Midbrain (tissue), 1 donor: ENCODE results near the gene TMEM37.
"Not testable (repeated sequence)": the region's sequence is repeated elsewhere in the genome, so short reads cannot be mapped to it uniquely, and the experiment has no call there.

ENCODE experiments used
- DNase-seq: peaks from one replicate; lab custom pipeline; 2025; lab: John Stamatoyannopoulos, UW

The TMEM37 gene, protein sequence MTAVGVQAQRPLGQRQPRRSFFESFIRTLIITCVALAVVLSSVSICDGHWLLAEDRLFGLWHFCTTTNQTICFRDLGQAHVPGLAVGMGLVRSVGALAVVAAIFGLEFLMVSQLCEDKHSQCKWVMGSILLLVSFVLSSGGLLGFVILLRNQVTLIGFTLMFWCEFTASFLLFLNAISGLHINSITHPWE

DNA sequence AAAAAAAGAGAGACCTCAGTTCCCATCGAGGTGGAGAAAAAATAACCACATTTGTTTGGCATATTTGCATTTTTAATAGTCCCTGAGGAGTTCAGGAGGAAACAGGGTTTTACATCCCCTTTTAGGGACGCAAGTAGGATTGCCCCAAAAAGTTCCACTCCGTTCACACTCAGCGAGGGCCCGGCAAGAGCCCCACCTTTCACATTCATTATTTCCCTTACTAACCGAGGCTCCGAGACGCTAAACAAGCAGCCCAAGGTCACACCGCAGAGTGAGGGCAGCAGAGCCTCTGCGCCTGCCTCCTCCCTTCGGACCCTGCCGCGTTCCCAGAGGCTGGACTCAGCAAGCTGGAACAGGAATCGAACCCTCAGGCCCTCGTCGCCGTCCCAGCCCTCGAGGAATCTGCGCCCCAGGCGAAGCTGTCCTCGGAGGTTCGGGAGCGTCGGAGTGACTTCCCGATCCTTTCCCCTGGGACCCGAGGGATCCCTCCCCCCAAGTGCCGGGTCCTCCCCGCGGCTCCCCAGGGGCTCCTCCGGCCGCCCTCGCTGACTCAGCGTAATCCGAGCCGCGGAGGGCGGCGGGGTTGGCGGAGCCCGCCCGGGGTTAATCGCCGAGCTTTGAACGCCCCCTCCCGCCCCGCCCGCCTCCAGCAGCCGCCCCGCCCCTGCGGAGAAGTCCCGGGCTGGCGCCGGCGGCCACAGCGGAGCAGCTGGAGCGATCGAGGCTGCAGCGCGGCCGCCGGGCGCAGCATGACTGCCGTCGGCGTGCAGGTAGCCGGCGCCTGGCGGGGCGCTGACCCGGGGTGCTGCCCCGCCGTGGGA lies at the start of gene TMEM37:
TMEM37 (plus strand) TSS at position 700 of the 821 bp plus-strand sequence; CDS start at position 750, 50 bp downstream.
- no peak for DNase-seq

DNA sequence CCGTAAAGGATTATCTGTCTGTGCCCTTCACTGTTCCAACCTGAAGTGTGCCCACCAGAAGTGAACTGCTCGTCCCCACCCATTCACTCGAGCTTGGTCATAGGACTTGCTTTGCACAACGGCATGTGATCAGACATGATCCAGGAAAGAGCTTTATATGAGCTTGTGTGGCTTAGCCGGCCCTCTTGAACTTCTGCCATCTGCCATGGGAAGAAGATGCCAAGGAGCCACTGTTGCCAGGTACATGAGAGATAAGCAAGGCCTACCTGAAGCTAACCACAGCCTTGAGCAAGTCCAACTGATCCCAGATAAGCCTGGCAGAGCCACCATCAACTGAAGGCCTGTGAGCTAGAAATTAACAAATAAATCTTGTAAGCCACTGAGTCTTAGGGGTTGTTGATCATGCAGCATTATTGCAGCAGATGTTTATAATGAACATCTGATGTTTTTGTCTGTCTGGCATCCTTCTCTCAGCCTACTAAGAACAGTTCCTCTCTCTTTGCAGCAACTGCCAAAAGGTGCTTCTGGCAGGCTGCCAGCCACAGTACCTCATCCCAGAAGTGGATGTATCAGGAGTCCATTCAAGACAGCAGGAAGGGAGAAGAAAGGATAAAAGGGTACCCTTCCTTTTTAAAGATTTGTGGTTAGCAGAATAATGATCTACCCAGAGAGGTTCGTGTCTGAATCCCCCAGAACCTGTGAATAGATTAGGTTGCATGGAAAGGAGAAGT lies 48.1 kb upstream of the TMEM37 start:
- no peak for DNase-seq

DNA sequence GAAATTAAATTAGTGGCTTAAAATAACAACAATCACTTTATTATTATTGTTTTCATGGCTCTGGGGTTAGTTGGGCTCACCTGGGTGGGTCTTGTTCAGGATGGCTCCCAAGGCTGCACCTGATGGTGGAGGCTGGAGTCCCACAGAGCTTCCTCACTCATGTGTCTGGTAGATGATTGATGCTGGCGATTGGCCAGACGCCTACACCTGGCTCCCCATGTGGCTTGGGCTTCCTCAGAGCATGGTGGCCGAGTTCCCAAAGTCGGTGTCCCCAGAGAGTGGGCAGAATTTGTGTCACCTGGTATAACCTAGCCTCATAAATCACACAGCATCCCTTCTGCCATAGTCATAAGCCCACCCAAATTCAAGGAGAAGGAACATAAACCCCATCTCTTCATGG lies 46.7 kb upstream of the TMEM37 start:
- no peak for DNase-seq

DNA sequence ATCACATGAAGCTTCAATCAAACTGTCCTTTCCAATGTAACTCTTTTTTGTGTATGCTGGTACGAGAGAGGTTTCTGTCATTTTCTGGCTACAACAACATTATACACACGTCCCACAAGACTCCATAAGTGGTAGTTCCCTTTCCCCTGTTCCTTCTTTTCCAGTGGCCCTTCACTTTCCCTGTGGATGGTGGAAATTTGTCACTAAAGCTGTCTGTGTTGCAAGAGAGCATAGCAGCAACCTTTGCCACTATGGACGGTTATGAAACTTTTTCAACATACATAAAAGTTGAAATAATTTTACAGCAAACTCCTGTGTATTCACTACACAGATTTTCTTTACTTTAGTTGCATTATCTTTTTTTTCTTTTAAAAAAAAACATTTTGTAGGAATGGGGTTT lies 46.2 kb upstream of the TMEM37 start:
- DNase-seq, result no peak

DNA sequence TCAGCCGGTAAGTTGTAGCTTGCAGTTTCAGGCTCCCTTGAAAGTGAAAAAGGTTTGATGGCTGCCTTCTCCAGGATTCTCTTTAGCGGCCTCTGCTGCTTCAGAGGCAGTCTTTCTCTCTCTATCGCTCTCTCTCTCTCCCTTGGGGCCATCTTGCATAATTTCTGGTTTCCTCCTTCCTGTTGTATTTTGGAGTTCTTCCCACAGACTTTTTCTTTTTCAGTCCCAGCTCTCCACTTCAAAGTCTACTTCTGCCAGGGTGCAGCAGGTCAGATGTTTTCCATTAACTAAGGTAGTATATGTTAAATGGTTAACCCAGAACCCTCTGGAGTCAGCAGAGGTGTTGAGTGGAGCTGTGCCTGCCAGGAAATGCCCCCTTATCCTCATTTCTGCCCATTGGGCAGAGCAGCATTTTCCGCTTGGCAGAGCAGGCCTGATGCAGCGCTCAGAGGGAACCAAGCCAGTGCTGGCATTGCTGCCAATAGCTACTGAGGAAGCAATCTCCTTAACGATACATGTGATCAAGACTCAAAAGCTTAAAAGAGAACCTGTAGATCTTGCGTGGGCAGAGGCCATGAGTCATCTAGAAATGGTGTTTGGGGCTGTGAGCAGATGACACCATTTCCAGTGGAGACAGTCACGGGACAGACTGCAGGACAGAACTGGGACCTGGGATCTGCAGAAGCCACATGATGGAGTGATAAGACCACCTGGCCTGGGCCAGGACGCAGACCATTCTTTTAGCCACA lies 44.1 kb upstream of the TMEM37 start:
- peak; percentile 42 for DNase-seq

DNA sequence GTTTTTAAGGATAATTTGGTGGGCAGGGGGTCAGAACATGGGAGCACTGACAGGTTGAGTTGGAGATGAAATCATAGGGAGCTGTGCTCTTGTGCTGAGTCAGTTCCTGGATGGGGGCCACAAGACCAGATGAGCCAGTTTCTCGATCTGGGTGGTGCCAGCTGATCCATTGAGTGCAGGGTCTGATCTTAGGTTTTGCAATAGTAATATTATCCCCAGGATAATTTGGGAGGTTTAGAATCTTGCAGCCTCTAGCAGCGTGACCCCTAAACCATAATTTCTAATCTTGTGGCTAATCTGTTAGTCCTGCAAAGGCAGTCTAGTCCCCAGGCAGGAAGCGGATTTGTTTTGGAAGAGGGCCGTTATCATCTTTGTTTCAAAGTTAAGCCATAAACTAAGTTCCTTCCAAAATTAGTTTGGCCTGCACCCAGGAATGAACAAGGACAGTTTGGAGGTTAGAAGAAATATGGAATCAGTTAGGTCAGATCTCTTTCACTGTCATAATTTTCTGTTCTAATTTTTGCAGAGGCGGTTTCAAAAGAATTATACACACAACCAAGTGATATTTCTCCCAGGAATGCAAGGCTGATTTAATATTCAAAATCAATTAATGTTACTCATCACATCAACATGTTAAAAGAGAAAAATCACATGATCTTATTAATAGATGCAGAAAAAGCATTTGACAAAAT lies 41.9 kb upstream of the TMEM37 start:
- DNase-seq, result no peak

DNA sequence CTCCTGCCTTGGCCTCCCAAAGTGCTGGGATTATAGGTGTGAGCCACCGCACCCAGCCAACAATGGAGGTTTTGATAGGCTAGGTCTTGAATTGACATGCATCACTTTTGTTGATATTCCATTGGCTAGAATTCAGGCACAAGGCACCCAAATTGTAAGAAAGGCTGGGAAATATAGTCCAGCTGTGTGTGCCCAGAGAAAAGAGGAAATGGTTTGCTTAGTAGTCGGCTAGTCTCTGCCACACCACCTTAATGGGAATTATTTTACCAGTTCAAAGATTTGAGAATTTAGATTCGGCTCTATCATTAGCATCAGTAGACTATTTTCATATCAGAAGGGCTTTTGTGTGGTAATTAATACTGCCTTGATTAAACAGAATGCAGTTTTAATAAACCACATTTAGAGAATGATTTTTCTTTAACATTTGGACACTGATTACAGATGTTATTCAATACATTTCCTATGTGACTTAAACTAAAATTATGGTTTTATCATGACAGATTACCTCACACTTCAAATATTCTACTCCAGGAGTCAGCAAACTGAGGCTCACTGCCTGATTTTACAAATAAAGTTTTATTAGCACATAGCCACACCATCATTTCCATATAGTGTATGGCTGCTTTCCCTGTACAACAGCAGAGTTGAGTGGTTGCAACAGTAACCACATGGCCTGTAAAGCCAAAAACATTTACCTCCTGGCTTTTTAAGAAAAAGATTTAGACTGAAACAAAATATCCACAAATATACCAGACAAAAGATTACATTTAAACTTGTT lies 37.5 kb upstream of the TMEM37 start:
- DNase-seq, result no peak

DNA sequence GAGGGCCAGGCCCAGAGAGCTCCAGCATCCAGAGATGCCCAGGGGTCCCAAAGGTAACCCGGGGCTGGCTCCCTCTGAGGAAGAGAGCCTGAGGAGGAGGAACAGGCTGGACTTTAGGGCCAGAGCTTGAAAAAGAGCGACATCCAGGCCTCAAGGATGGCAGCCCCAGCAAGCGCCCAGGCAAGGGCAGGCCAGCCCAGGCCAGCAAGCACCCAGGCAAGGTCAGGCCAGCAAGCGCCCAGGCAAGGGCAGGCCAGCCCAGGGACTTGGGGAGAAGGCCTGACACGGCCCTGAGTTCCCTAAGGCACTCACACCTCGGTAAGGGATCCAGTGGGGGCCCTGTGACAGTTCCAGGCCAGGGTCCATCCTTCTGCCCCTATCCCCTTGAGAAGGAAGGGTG lies 34.5 kb upstream of the TMEM37 start:
- no peak for DNase-seq

DNA sequence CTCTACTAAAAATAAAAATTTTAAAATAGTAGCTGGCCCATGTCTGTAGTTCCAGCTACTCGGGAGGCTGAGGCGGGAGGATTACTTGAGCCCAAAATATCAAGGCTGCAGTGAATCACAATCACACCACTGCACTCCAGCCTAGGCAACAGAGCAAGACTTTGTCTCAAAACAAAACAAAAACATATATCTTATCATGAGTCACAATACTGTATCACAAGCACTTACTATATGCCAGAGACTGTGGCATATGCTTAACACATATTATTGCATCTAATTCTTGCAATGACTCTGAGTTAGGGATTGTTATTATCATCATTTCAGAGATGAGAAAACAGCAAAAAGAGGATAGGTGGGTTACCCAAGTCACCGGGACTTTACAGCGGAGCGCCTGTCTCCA lies 29.5 kb upstream of the TMEM37 start:
- no peak for DNase-seq

DNA sequence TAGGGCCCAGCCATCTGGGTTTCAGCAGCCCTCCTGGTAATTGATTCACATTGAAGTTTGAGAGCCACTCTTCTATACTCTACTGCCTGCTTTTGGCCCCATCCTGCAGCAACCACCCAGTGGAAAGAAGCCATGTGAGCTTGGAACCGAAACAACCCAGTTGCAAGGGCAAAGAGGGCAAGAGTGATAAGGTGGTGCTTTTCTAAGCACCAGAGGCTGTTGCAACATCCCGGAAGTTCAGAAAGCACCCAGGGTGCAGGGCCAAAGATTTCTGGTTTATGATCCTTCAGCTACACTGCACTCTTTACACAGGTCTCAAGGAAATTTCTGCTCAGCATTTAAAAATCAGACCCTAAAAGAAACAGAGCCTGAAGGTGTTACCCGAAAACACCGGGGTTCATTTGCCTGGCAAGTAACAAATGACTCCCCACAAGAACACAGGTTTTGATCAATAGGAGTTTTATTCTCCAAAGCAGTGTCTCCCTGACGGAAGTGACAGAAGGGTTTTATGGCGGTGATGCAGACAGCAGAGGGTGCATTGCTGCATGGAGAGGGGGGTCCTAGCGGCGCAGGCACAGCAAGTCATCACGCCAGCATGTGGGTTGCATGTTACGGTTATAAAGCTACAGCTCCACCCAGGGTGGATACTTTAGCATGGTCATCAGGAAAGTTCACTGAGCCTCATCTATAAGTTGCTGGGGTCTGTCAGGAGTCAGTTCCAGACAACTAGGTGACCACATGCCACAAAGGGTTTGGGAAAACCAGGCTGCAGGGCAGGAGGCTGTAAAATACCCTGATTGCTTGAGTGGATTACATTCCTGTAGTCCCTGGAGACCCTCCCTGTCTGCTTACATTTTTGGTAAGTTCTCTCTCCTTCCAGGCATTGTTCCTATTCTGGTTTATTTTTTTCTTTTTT lies 28.8 kb upstream of the TMEM37 start:
- DNase-seq, result no peak

DNA sequence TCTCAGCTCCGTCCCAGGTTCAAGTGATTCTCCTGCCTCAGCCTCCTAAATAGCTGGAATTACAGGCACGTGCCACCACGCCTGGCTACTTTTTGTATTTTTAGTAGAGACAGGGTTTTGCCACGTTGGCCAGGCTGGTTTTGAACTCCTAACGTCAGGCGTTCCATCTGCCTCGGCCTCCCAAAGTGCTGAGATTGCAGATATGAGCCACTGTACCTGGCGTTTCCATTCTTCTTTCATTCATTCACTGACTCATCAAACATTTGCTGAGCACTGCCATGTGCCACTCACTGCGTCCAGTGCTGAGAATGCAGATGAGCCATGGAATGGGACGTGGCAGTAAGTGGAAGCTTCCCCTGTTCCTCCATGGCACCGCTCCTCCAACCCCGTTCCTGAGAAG lies 28.0 kb upstream of the TMEM37 start:
- DNase-seq, result not testable (repeated sequence)

DNA sequence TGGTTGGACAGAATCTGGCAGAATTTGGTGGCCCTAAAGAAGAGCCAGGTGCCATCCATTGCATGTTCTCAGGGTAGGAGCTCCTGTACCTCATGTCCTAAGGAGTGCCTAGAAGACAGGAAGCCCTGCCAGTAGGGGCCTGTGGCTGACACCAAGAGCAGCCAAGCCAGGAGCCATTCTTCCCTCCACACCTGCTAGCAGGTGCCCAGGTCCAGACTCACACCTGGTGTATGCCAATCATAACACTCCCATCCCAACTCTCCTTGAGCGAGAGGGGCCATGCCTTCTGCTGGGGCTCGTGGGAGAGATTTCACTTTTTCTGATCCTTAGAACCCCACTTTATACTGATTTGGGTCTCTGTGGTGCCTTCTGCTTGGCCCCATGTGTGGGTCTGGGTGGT lies 26.5 kb upstream of the TMEM37 start:
- DNase-seq, result no peak

DNA sequence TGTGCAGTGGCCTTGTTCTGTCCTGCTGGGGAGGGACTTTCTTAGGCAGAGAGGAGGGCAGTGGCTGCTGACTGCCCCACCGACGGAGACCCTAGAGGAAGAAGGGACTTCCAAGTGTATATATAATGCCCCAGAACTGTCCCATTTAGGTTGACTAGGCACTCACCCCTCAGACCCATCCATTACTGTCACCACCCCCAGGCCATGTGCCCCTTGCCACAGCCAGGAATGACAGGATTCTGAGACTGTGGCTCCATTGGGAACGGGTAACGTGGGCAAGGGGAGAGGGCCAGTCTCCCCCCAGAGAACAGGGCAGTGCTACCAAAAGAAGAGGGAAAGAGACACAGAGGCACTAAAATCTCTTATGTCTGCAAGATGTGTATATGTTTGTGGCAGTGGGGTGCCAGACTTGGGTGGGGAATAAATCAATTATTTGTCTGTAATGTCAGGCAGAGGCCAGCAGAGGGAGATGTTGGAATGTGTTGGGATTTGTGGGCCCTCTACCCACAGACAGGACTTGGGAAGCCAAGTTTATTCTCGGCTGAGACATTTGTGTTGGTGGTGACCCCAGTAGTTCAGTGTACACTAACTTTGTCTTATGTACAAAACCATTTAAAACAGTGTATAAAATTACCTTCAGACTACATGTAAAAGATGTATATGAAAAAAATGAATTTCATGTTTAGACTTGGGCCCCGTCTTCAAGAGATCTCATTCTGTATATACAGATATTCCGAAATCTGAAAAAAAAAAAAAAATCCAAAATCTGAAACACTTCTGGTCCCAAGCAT lies 24.0 kb upstream of the TMEM37 start:
- DNase-seq, result peak; percentile 68

DNA sequence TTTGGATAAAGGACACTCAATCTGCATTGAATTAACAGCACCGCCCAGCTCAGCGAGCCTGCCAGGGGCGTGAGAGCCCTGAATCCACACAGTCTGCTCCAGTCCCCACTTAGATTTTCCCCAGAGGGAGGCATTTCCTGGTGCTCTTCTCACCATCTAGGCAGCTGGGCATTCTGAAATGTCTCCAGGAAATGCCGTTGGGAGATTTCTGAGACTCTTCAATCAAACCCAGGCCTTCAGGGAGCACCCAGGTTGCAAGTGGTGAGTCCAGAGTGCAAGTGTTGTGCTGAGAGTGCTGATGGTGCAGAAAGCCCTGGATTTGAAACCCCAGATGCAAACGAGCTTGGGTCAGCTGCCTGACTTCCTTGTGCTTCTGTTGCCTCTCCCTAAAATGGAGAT lies 23.4 kb upstream of the TMEM37 start:
- DNase-seq, result no peak

DNA sequence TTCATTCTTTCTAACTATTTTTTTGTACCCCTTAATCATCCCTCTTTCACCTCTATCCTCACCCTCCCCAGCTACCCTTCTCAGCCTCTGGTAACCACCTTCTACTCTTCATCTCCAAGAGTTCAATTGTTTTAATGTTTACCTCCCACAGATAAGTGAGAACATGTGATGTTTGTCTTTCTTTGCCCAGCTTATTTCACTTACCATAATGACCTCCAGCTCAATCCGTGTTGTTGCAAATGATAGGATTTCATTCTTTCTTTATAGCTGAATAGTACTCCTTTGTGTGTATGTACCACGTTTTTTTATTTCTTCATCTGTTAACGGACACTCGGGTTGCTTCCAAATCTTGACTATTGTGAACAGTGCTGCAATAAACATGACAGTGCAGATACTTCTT lies 22.1 kb upstream of the TMEM37 start:
- no peak for DNase-seq

DNA sequence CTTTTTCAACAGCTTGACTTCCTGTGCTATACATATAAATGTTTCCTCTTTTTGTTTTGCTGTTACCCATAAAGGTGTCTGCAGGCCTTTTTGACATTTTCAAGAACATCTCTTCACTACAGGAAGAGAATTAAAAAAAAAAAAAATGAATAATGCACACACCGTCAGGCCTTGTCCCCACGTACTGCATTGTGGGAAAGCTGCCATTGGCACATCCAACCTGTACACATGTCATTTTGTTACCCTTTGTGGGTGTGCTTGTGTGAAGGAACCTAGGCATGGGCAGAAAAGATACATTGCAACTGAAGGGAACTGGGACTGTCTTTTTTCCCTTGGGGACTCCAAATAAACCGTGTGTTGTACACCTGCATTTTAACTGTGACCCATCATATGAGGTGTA lies 16.8 kb upstream of the TMEM37 start:
- no peak for DNase-seq

DNA sequence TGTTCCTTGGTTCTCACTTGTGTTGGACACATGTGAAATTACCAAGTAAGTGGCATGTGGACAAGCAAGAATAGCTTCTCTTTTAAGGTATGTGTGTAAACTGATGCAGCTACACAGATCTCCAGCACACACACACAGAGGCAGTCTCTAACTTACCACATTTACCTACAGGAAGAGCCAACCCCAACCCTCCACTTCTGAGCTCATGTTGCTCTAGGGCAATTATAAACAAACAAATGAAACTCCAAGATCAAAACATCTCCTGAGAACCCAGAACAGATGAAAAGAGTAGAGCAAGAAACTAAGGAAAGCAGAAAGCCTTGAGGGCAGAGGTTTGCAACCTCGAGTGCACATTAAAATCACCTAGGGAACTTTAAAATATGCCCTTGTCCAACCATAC lies 16.0 kb upstream of the TMEM37 start:
- DNase-seq, result no peak

DNA sequence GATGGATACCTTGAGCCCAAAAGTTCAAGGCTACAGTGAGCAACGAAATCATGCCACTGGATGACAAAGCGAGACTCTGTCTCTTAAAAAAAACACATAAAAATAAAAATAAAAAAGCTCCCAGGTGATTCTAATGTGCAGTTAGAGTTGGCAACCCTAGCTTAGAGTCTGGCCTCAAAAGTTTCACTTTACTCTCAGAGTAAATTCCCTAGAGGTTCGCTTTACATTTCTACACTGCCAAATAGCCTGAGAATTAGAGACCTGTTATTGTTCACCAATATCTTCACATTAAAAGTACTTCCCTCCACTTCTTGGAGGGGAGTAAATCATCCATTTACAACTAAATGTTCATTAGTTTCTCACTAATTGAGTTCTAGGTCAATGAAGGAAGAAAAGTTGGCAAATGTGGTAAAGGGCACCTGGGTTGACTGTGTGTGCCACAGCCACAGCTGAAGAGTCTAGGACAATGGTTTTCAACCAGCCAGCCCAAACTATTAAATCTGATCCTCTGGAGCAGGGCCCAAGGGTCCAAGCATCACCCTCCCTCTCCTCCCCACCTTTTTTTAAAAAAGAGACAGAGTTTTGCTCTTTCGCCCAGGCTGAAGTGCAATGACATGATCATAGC lies 15.2 kb upstream of the TMEM37 start:
- DNase-seq, result no peak

DNA sequence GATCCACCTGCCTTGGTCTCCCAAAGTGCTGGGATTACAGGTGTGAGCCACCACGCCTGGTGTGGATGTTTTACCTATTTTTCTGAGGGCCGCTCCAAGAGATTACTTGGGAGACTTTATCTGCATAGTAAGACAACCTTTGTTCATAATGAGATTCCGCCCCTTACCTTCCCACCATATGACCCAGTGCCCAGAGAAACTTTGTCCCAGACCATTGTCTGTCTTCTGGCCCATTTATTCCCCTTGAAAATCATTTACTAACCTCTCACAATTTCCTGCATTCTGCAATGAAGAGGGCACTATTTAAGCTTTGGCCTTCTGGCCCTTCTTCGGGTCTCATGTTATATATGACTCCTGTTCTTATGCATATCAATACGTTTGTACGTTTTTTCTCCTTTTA lies 13.7 kb upstream of the TMEM37 start:
- no peak for DNase-seq
